Endothelial cell of umbilical vein (primary cell): ENCODE data around the gene ZNF428. TPM values are rescaled to one million over a fixed set of nuclear protein-coding genes. Genes with fewer than 3 reads are reported as not detected.
"Not testable (repeated sequence)": the region's sequence is repeated elsewhere in the genome, so short reads cannot be mapped to it uniquely, and the experiment has no call there.

ENCODE experiments used
- BruUV-seq: library from RNA; stranded (reverse); fragments of 400-500 nt; replicated peaks from 2 replicates; lab custom pipeline; 2021; lab: Mats Ljungman, UMichigan
- CTCF ChIA-PET: fragments of 300-600, 350-600 bp; sonication (Branson Sonifier 250); formaldehyde crosslinking; loops from one replicate; lab custom pipeline; 2021; ENCODE audit warnings: antibody characterized with exemption, inconsistent platforms; lab: Charles Lee
- POLR2A ChIA-PET: fragments of 300-600, 350-600 bp; sonication (Branson Sonifier 250); formaldehyde crosslinking; loops from one replicate; lab custom pipeline; 2021; ENCODE audit warnings: antibody characterized with exemption, inconsistent platforms; lab: Charles Lee
- DNase-seq: peaks from one replicate; pipeline ENCODE4 v3.0.0-alpha.2; 2011; ENCODE audit warnings: low read depth, low spot score
- FAIRE-seq: peaks from 2 replicates; lab custom pipeline; 2011; peaks lifted over from hg19 to GRCh38; lab: Jason Lieb, UNC
- H2AFZ ChIP-seq: 2 replicates; pipeline ENCODE4 v1.6.0; 2012; ENCODE audit warnings: low read depth, low read length, control low read depth, inconsistent platforms
- H3K27ac ChIP-seq: 2 replicates; pipeline ENCODE4 v1.5.1; 2011; ENCODE audit warnings: low read depth, mild to moderate bottlenecking, control low read depth, low read length, moderate library complexity; ENCODE audit not compliant: insufficient read depth
- H3K27me3 ChIP-seq, 2 experiments: 2 replicates each; pipeline versions ENCODE4 v1.6.0 to v1.6.1; 2011; ENCODE audit warnings: low read length in 2 of 2, mixed read lengths in 1 of 2; ENCODE audit not compliant: control insufficient read depth in 2 of 2, insufficient read depth in 2 of 2
- H3K36me3 ChIP-seq, 2 experiments: 2 replicates in 1 of 2; 3 replicates in 1 of 2; pipeline ENCODE4 v1.5.1; 2011; ENCODE audit warnings: low read length in 2 of 2, mild to moderate bottlenecking in 1 of 2, moderate library complexity in 1 of 2; ENCODE audit not compliant: control insufficient read depth in 2 of 2, insufficient read depth in 2 of 2; ENCODE audit errors: extremely low read depth in 1 of 2
- H3K4me1 ChIP-seq: 3 replicates; pipeline ENCODE4 v1.5.1; 2011; ENCODE audit warnings: mild to moderate bottlenecking, low read length; ENCODE audit not compliant: control insufficient read depth, insufficient read depth; ENCODE audit errors: extremely low read depth
- H3K4me2 ChIP-seq: 2 replicates; pipeline ENCODE4 v1.6.1; 2011; ENCODE audit warnings: low read length, control low read depth, mixed read lengths; ENCODE audit not compliant: insufficient read depth
- H3K4me3 ChIP-seq, 3 experiments: fragments of 200-600 bp in 1 of 3; sonication (generic), shearing (Covaris generic) in 1 of 3; replicated peaks in 1 of 3; 2 replicates each; pipeline ENCODE4 v1.5.1; 2011 to 2016; ENCODE audit warnings: control low read depth in 3 of 3, low read length in 3 of 3, mild to moderate bottlenecking in 2 of 3, inconsistent platforms in 1 of 3, low read depth in 1 of 3, moderate library complexity in 1 of 3; ENCODE audit not compliant: insufficient read depth in 1 of 3
- H3K79me2 ChIP-seq: 2 replicates; pipeline ENCODE4 v1.6.0; 2012; ENCODE audit warnings: low read length, inconsistent platforms; ENCODE audit not compliant: control insufficient read depth, insufficient read depth
- H3K9ac ChIP-seq: replicated peaks from 2 replicates; pipeline ENCODE3; 2011; ENCODE audit warnings: low read length, control low read depth; ENCODE audit not compliant: insufficient read depth; ENCODE audit errors: extremely low read depth
- H3K9me1 ChIP-seq: replicated peaks from 3 replicates; pipeline ENCODE4 v1.6.0; 2011; ENCODE audit warnings: mild to moderate bottlenecking, low read length; ENCODE audit not compliant: control insufficient read depth, insufficient read depth; ENCODE audit errors: extremely low read depth
- H3K9me3 ChIP-seq: replicated peaks from 2 replicates; pipeline ENCODE4 v1.5.1; 2012; ENCODE audit warnings: low read length, inconsistent platforms; ENCODE audit not compliant: control insufficient read depth, insufficient read depth
- H4K20me1 ChIP-seq: replicated peaks from 2 replicates; pipeline ENCODE3; 2011; ENCODE audit warnings: mild to moderate bottlenecking, low read length; ENCODE audit not compliant: control insufficient read depth, insufficient read depth; ENCODE audit errors: extremely low read depth
- POLR2AphosphoS5 ChIP-seq: IDR thresholded peaks from 2 replicates; pipeline ENCODE4 v1.6.1; 2012; ENCODE audit warnings: low read depth, mild to moderate bottlenecking, control low read depth, low read length, moderate library complexity; ENCODE audit not compliant: insufficient read depth
- dilution Hi-C: fragments of 300-500 bp; cut with MboI; formaldehyde crosslinking; loops from one replicate; pipeline ENCODE4 v1.15.0; 2019; ENCODE audit warnings: low sequenced_read_pairs; ENCODE audit not compliant: extremely low pct_ligation_motif_present
- intact Hi-C: fragments of 100-400 bp; cut with micrococcal nuclease; formaldehyde crosslinking; loops from one replicate; pipeline ENCODE4 v1.10.0; 2022
- polyA plus RNA-seq, 4 experiments: library from polyadenylated mRNA; depleted of rRNA in 3 of 4; stranded (reverse) in 3 of 4; unstranded in 1 of 4; fragments of >200 nt; gene quantifications; 2 replicates each; pipeline versions ENCODE4 v1.2.1 to v1.2.3, GENCODE V29; 2011 to 2012; ENCODE audit warnings: missing spikeins in 1 of 4
- total RNA-seq: library from RNA; stranded (reverse); gene quantifications from 2 replicates; pipeline ENCODE4 v1.2.3, GENCODE V29; 2021

ZNF428 gene
- total and polyA plus RNA-seq, 2 donors (not counting 3 experiments of a cell fraction or from before 2014, with no cell fraction given), result 29.2 to 56.2 TPM

DNA sequence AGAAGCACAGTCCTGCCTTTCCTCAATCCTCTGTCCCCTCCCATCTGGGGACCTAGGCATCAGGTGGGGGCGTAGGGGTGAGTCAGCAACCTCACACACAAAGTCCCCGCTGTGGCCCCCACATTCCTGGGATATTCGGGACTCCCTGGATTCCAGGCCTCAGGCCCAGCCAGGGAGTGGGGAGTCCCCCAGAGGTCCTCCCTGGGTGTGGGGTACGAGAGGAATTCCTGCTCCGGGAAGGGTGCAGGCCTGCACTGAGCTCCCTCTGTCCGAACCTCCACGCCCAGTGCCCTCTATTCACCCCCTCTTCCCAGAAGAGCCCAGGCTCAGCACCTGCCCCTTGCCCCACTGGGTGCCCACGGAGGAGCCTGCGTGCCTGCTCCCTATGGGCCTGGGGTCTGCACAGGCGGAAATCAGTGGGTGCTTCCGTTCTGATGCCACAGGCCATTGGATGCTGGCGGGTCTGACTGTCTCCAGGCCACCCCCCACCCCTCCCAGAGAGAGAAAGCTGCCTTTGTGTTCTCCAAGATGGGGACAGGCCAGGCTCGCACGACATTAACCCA is 16.8 kb upstream of the ZNF428 start:
- H3K4me1 ChIP-seq, result peaks cover 7% of the 10 kb centered on the region
- no peak overlapping the region for H3K4me2 ChIP-seq
- intact Hi-C loops, result no loop called here
- no peak for TF ChIP-seq POLR2AphosphoS5
- H4K20me1 ChIP-seq, result no peaks in the 10 kb centered on the region
- H3K9me1 ChIP-seq, result no peaks in the 10 kb centered on the region
- H3K36me3 ChIP-seq, result no peaks in the 10 kb centered on the region
- CTCF ChIA-PET, result no interaction called here
- no peaks in the 10 kb centered on the region for H3K9me3 ChIP-seq
- H2AFZ ChIP-seq, result no peak overlapping the region
- no peak overlapping the region for H3K4me3 ChIP-seq
- no peak overlapping the region for H3K9ac ChIP-seq
- dilution Hi-C loops, result no loop called here
- H3K79me2 ChIP-seq, result no peaks in the 10 kb centered on the region
- FAIRE-seq (no peak), DNase-seq (no peak)
- no peak overlapping the region for H3K27ac ChIP-seq
- no TSS peak for BruUV-seq
- H3K27me3 ChIP-seq, result peaks cover 15 to 28% of the 10 kb centered on the region in 2 experiments
- POLR2A ChIA-PET, result no interaction called here

DNA sequence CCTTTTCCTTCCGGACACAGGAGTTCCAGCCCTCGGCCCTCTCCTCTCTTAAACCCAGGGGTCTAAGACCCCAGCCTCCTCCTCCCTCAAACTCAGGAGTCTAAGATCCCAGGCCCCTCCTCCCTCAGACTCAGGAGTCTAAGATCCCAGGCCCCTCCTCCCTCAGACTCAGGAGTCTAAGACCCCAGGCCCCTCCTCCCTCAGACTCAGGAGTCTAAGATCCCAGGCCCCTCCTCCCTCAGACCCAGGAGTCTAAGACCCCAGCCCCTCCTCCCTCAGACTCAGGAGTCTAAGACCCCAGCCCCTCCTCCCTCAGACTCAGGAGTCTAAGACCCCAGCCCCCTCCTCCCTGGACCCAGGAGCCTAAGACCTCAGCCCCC is 16.1 kb upstream of the ZNF428 start:
- H3K36me3 ChIP-seq, H3K9me1 ChIP-seq, H3K9ac ChIP-seq, DNase-seq, H3K4me3 ChIP-seq, FAIRE-seq, H2AFZ ChIP-seq, CTCF ChIA-PET, intact Hi-C loops, BruUV-seq, dilution Hi-C loops, H3K4me1 ChIP-seq, H4K20me1 ChIP-seq, H3K9me3 ChIP-seq, H3K4me2 ChIP-seq, POLR2A ChIA-PET, H3K79me2 ChIP-seq, H3K27ac ChIP-seq: not testable (repeated sequence)
- peaks cover 13 to 26% of the 10 kb centered on the region in 2 experiments for H3K27me3 ChIP-seq
